Amygdala (tissue), 56 donors: Measurements from ENCODE around the gene TMEM41B.
"Not testable (repeated sequence)": the region's sequence is repeated elsewhere in the genome, so short reads cannot be mapped to it uniquely, and the experiment has no call there.

Experiments used
- DNase-seq, 56 donors: peaks; one replicate each; lab custom pipeline; 2025; lab: John Stamatoyannopoulos, UW

The TMEM41B gene

GRCh38 chr11:9314291-9315077 lies at the start of gene TMEM41B:
TSS of gene TMEM41B (minus strand) at chr11:9314593. CDS start at chr11:9314441, 152 bp downstream.
- DNase-seq = peak; percentile 72 to 99 (median 96)

DNA sequence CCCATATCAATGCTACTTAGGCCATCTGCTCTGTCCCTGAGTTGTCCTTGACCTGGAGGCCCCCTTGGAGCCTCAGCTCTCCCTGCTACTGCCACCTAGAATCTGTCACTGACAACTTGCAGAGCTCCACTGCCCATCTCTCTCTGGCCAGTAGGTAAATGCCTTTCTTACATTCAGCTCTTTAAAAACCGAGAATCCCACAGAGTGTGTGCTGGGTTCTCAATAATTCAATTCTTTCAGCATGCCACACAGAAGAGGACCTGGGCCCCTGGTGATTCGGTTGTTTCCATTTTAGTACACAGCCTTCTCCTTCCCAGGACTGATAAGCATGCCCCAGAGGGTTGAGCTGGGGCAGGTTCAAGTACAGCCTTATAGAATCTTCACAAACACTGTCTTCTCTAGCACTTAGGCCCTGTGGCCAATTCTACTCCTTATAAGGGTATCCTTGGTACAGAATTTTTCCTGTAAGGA lies 48.0 kb upstream of the TMEM41B start:
- DNase-seq = no peak

- not testable (repeated sequence) for DNase-seq
These were observed 46.6 kb upstream of the TMEM41B start for GRCh38 chr11:9360862-9361622.

GRCh38 chr11:9357041-9357440 lies 42.6 kb upstream of the TMEM41B start:
- DNase-seq = no peak

DNA sequence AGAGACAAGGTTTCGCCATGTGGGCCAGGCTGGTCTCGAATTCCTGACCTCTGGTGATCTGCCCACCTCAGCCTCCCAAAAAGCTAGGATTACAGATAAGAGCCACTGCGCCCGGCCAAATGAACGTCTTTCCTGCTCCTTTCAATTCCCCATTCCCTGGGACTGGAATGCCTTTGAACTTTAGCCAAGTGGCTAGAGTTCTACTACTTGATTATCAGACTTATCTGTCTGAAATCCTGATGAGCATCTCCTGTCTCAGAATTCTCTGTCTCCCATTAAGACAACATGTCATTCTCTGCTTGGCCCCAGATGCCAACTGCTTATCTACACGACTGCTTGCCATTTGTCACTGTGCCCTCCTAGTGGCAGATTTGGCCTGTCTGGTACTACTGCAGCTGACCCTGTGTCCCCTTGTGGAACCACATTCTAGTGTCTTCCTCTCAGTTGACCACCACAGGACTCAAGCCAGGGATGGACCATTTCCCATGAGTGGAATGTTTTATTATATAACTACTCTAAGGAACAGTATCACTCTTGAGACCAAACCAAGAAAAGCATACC lies 37.0 kb upstream of the TMEM41B start:
- DNase-seq = no peak

GRCh38 chr11:9347779-9348178 lies 33.4 kb upstream of the TMEM41B start:
- DNase-seq = not testable (repeated sequence)

DNA sequence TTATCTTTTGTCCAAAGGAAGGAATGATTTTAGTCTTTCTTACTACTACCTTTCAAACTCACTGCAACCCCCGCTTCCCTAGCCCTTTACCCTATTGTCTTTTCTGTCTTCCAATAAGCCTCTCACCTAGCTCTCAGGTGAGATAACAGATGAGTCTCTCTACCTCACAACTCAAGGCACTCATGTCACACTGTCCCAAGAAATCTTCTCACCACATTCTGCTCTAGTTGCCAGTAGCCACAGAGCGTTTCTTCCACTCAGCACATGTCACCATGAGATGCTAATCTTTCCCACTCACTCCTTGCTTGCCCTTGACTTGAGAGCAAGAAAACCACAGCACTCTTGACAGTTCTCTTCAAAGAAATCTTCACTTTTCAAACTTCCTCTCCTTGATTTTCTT lies 32.7 kb upstream of the TMEM41B start:
- DNase-seq = no peak

DNA sequence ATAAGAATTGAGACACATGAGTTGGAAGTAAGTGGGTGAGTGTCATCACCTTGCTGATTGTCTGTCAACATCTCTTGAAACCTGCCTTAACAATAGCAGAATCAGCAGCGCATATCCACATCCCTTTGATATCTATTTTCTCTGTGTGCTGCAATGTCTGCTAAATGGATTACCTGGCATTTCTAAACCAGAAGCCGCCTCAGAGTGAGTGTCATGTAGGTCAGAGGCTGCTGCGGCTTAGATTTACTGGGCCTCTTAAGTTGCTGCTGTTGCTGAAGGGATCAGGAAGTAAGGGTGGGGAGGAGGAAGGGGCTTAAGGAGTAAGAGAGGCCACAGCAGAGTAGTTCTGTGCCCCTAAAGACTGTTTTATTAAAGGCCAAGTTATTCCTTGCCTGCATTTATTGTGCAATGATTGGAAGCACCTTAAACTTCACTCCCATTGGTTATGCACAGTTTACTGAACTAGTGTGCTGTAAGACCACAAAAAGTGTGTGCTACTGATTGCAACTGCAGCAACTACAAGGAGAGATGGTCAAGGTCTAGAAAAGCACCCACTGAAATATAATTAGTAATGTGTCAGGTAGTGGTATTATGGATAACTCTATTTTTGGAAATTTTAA lies 29.8 kb upstream of the TMEM41B start:
- DNase-seq = no peak

GRCh38 chr11:9341638-9342178 lies 27.3 kb upstream of the TMEM41B start:
- no peak for DNase-seq

GRCh38 chr11:9332655-9333054 lies 18.3 kb upstream of the TMEM41B start:
- no peak for DNase-seq

GRCh38 chr11:9330387-9331384 lies 16.3 kb upstream of the TMEM41B start:
- DNase-seq = no peak

- no peak for DNase-seq
These were observed 5.7 kb upstream of the TMEM41B start for GRCh38 chr11:9320047-9320446.

DNA sequence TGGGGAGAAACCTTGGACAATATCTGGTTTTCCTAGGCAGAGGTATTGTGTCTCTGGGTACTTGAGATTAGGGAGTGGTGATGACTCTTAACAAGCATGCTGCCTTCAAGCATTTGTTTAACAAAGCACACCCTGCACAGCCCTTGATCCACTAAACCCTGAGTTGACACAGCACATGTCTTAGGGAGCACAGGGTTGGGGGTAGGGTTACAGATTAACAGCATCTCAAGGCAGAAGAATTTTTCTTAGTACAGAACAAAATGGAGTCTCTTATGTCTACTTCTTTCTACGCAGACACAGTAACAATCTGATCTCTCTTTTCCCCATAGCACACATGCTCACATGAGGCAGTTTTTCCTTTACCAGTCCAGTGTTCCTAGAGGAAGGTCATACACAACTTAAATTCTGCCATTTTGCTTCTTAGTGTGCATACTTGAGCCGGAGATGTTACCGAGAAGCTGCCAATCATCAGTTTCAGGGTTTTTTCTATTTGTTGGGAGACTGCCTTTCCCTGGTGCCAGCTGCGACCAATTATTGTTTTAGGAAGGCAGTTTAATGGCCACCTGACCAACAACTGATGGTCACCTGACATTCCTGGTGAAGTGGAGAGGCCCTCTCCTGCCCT lies 5.1 kb upstream of the TMEM41B start:
- DNase-seq = not testable (repeated sequence)

- DNase-seq = not testable (repeated sequence)
These were observed 4.3 kb upstream of the TMEM41B start for GRCh38 chr11:9318442-9319376.

DNA sequence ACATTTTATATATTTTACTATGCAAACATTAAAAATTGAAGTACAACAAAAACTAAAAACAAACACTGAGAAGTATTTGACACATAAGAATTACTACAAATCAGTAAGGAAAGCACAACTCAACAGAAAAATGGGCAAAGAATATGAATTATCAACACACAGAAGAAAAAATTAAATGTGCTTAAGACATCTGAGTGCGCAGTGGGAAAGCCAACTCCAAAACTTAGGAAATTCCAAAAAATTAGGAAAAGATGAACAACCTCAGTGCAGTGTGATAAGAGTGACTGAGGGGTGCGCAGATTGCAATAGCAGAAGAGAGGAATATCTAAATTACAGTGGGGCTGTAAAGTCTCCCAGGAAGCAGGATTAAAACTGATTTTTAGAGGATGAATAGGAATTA lies 1.9 kb upstream of the TMEM41B start:
- no peak for DNase-seq

DNA sequence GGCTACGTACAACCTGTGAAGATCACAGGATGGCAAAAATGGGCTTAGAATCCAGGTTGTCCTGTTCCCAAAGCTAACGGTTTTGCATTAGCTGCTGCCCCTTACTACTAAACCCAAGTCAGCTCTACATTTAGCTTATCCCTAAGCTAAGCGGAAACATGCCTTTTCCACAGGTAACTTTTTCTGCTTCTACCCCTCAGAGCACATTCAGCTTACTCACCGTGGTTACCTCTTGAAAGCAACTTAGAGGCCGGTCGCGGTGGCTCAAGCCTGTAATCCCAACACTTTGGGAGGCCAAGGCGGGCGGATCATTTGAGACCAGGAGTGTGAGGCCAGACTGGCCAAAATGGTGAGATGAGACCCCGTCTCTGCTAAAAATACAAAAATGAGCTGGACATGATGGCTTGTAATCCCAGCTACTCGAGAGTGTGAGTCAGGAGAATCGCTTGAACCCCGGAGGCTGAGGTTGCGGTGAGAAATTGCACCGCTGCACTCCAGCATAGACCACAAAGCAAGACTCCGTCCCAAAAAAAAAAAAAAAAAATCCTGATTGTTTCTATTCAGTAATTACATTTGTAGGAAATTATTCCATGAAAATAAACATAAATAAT lies 790 bp upstream of the TMEM41B start:
- DNase-seq = peak in 7 of 56 donors; percentile 1 to 34 (median 15)

- DNase-seq = peak in 12 of 56 donors; percentile 12 to 51 (median 36)
These were observed 624 bp downstream of the TMEM41B start for GRCh38 chr11:9313648-9314290.
